NCI-H1417 treated with DMSO at 0.1 percent for 48 hours (cell line): ENCODE results near the gene TOR4A.

Experiments
- DNase-seq: peaks from one replicate; lab custom pipeline; 2025; lab: John Stamatoyannopoulos, UW

Gene TOR4A

DNA sequence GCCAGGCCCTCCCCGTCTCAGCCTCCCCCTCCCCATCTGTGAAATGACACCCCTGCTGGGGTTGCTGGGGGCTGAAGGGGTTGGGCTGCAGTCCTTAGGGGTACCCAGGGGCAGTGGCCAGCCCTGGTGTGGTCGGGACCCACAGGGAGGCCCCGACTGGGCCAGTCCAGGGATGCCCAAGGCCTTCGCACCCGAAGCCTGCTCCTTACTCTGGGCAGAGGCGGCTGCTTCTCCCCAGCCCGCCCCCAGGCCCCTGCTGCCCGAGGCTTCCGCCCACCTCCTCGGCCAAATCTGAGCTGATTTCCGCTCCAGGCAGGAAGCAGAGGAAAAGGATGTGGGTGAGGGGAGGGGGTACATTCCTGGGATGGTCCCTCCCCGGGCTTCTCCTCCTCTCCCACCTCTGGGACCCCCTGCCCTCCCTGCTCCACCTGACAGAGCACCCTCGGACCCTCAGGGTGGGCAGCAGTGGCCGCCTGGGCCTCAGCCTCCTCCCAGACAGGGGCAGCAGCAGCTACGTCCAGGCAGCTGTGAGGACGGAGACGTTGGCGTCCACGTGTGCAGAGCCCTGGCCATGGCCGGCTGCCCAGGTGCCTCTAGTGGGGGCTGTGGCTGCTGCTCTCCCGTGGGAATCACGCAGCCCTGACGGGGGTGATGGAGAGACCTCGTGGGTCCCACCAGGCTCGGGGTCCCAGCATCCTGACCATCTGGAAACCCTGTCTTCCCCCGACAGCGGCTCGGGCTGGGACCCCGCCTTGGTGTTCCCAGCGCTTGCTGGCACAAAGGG, 28.7 kb downstream of the TOR4A start:
- no peak for DNase-seq

- no peak for DNase-seq
Measured at GRCh38 chr9:137306850-137307254, 29.3 kb downstream of the TOR4A start.

DNA sequence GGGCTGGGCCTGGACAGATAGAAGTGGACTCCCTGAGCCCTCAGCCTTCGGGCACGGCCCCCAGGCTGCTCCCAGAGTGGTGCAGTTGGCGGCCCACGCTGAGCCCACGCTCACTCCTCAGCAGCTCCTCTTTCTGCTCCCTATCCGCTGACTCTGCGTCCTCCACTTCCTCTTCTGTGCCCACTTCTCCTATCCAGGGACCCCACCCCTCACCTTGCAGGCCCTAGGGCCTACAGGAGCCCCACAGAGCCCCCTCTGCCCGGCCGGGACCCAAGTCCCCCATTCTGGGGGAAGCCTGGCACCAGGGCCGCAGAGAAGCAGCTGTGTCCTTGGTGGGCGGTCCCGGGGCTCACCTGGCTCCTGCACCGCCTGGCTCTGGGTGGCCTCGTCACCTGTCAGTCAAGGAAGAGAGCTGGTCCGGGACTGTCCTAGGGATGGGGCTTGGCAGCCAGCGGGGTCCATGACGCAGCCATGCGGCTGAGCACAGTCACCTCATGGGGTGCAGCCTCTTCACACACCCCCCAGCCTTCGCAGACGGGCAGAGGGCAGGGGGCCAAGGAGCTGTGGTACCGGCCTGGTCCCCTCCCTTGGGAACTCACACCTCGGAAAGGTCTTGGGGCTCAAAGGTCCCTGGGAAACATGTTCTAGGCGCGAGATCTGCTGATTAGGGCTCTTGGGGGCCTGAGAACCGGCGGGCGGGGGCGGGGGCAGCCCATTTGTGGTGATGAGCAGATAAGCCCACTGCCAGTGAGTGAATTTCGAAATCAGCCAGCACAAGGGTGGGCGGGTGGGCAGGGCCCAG, 29.9 kb downstream of the TOR4A start:
- no peak for DNase-seq

- DNase-seq, result no peak
Measured at GRCh38 chr9:137308057-137308619, 30.6 kb downstream of the TOR4A start.

- DNase-seq, result no peak
Measured at GRCh38 chr9:137309368-137310188, 32.1 kb downstream of the TOR4A start.

DNA sequence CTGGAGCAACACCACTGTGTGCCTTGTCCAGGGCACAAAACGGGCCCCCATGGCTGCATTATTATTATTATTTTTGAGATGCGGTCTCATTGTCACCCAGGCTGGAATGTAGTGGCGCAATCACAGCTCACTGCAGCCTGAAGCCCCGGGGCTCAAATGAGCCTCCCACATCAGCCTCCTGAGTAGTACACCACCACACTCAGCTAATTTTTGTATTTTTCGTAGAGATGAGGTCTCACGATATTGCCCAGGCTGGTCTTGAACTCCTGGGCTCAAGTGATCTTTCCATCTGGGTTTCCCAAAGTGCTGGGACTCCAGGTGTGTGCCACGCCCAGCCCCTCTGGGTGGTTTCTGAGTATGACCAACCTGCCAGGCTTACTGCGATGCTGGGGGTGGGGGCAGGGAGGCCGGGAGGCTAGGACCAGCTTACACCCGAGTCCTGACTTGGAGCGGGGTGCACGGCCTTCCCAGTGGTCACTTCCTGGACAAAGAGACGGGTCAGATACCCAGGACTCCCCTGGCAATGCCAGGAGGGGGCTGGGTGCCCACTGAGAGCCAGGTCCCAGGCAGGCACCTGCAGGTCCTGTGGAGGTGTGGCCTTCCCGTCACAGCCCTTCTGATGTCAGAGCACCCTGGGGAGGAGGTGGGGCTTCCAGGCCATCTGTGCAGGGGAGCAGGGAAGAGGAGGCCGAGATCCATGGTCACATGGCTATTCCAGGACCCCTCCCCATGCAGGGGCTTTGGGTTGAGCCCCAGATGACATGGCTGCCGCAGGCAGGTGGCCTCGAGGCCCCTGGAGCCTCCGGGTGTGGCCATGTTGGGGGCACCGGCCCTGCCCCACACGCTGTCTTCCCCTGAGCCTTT, 32.9 kb downstream of the TOR4A start:
- DNase-seq, result no peak

- DNase-seq, result no peak
Measured at GRCh38 chr9:137311171-137311985, 33.9 kb downstream of the TOR4A start.

DNA sequence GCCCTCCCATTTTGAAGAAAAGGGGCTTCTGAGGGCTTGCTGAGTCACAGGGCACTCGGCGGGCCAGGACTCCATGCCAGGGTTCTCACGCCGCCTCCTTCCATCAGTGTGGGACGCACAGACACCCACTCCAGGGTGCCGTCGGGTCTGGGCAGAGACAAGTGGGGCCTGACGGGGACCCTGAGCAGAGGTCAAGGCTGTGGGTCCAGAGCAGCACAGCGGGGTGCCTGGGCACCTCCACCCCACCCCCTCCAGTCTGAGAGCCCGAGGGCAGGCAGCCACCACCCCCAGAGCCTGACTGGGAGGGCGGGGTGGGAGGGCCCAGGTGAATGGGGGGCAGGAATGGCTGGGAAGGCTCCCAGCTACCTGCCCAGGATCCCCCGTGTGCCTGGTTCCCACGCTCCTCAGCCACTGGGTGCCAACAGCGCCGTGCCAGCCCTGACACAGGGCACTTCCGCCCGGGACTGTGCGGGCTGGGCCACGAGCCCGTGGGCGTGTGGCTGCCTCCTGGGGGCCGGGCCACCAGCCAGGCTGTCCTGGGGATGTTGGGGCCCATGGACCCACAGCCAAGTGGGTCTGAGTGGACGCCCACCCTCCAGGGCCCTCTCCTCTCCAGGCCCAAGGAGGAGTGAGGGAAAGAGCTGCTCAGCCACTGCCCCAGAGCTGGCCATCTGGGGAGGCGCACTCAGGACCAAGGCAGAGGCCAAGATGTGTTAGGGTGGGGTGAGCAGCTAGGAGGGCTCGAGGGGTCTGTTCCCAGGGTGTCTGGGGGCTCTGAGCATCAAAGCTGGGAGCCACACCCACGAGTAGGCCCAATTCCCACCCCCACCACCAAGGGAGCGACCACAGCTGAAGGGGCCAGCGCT, 34.7 kb downstream of the TOR4A start:
- DNase-seq, result no peak

GRCh38 chr9:137312852-137313325, 35.4 kb downstream of the TOR4A start:
- DNase-seq, result no peak

- DNase-seq, result no peak
Measured at GRCh38 chr9:137313326-137313936, 35.9 kb downstream of the TOR4A start.

- no peak for DNase-seq
Measured at GRCh38 chr9:137313956-137314560, 36.5 kb downstream of the TOR4A start.

DNA sequence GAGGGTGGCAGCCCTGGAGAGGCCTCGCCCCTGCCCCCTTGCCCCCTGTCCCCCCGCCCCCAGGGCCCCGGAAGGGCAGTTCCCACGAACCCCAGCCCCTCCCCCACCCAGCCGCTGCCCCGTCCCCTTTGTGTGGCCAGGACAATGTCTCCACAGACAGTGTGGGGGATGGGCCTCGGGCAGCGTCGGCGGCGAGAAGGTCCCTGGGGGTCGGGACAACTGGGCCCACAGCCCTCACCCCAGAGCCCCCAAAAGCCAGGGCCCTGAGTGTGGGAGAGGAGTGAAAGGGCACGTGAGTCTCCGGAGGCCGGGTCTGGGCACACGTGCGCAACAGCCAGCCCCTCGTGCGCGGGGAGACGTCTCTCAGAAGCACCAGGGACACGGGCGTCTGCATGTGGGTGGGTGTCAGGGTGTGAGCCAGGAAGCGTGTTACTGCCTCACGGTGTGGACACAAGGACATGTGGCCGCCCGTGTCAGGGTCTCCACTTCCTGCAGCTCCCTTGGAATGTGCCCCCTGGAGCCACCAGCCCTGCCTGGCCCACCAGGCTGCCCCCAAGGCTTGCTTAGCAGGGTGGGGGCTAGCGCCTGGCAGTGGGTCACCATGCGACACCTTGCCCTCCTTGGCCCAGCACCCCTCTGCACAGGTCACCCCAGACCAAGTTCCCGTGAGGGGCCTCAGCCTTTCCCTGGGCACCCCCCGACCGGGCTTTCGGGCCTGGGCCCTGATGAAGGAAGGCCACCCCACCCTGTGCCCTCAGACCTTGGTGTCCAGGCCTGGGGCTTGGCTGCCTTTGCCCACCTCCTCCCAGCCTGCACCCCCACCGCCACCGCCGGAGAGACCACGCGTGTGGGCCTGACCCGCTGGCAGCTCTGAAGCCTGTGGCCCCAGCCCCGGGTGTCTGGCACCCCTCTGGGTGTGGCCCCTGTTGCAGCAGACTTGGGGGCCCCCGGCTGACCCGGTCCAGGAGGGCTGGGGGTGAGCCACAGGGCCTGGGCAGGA, 37.3 kb downstream of the TOR4A start:
- no peak for DNase-seq

GRCh38 chr9:137315581-137316011, 38.1 kb downstream of the TOR4A start:
- no peak for DNase-seq

- no peak for DNase-seq
Measured at GRCh38 chr9:137316012-137316981, 38.8 kb downstream of the TOR4A start.

- DNase-seq, result no peak
Measured at GRCh38 chr9:137317021-137317717, 39.6 kb downstream of the TOR4A start.
